22Rv1 (cell line): Measurements from ENCODE around the gene MAP7D2.

Experiments
- H3K27ac ChIP-seq: fragments of 450-650 bp; 2 replicates; pipeline ENCODE4 v1.5.1; 2017
- ZFX ChIP-seq: fragments of 450-650 bp; IDR thresholded peaks from 2 replicates; pipeline ENCODE4 v1.6.1; 2017; ENCODE audit warnings: antibody characterized with exemption, borderline replicate concordance
- TF ChIP-seq, protein P1 (sequence below): fragments of 450-650 bp; IDR thresholded peaks from 2 replicates; pipeline ENCODE4 v1.5.1; 2017; ENCODE audit warnings: mild to moderate bottlenecking

The MAP7D2 gene

DNA sequence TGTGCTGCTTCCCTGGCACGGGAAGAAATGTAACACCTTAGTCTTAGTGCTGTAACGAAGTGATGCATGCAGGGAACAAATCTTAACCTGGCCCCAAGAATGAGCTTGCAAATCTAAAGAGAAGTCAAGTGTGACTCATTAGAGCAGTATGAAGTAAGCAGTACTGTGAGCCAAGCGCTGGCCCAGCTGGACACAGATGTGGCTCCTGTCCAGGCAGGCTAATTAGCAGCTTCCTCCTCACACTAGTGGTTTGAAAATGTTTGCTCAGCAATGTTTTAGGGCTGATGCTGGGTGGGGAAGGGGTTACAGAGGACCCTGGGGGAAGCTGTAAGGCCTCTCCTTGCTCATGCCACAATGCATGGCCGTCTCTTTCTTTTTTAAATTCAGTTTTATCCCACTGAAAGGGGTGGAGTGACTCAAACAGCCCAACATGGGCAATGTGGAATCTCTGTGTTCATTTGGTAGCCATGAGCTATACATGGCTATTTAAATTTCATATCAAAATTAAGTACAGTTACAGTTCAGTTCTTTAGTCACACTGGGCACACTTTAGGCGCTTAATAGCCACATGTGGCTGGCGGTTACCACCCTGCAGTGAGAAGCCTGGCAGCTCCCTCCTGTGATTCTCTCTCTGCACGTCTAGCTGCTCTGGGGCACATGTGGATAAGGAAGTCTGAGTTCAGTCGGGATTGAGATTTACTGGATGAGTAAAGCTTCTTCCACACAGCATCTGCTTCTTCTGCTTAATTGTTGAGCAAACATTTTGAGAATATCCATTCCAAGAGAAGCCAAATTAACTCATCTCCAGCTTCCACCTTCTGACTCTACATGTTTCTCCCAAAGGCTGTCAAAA is 48.8 kb downstream of the MAP7D2 start:
- H3K27ac ChIP-seq = no peak overlapping the region

DNA sequence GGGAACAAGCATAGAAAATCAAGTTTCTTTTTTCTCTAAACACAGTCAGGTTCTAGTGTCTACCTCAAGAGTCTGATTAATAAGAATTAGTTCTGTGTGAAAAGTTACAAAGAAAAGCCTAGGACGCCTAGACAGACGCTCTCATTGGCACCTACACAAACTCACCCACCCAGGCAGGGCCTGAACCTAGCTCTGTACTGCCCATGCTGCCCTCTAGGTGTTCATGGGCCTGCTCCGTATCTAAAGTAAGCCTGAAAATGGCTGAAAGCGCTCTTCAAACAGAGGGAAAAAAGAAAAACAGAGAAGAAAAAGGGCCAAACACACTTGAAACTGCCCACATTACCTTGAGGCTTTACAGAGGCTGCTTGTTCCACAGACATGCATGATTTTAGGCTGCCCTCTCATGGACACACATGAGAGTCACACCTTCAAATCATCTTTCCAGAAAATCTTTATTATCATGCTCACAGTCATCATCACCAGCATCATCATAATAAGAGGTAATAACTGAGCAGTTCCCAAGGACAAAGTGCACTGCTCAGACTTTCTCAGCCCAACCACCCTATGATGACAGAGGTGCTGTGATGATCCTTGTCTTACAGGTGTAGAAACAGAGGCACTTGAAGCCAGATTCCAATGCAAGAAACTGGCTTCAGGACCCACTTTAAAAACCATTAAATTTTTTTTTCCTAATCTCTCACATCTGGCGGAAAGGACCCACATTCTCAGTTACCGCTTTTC is 49.6 kb downstream of the MAP7D2 start:
- TF ChIP-seq, protein P1, sequence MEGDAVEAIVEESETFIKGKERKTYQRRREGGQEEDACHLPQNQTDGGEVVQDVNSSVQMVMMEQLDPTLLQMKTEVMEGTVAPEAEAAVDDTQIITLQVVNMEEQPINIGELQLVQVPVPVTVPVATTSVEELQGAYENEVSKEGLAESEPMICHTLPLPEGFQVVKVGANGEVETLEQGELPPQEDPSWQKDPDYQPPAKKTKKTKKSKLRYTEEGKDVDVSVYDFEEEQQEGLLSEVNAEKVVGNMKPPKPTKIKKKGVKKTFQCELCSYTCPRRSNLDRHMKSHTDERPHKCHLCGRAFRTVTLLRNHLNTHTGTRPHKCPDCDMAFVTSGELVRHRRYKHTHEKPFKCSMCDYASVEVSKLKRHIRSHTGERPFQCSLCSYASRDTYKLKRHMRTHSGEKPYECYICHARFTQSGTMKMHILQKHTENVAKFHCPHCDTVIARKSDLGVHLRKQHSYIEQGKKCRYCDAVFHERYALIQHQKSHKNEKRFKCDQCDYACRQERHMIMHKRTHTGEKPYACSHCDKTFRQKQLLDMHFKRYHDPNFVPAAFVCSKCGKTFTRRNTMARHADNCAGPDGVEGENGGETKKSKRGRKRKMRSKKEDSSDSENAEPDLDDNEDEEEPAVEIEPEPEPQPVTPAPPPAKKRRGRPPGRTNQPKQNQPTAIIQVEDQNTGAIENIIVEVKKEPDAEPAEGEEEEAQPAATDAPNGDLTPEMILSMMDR = peak; percentile 59
- no peak for TF ChIP-seq ZFX
- no peak overlapping the region for H3K27ac ChIP-seq

More for the DNA sequence above, 48.8 kb downstream of the MAP7D2 start:
- TF ChIP-seq, protein P1 = no peak
- no peak for TF ChIP-seq ZFX

DNA sequence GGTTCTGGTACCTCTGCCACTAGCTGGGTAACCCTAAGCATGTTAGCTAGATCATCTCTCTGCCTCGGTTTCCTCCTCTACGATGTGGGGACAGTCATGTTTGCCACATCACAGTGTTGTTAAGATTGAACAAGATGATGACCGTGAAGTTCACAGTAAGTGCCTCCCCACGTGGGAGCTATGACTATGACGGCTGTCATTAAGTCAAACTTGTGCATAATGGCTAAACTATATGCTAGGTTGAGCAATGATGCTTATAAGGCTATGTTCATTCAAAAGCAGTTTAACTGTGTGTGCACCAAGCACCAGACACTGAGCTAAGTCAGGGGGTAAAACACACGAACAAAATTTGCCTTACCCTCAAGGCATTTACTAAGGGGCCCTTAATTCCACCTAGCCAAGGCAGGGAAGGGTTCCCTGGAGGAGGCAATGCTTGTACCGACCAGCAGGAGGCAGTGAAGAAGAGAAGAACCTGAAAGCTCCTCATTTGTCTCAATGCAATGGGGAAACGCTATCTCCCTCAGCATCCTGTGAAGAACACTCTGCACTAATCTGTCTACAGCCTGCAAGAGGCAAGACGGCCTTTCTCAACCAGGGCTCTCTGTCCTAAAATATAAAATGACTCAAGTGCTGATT is 52.9 kb downstream of the MAP7D2 start:
- no peak for TF ChIP-seq ZFX
- TF ChIP-seq, protein P1 = peak; percentile 26
- H3K27ac ChIP-seq = no peak overlapping the region

DNA sequence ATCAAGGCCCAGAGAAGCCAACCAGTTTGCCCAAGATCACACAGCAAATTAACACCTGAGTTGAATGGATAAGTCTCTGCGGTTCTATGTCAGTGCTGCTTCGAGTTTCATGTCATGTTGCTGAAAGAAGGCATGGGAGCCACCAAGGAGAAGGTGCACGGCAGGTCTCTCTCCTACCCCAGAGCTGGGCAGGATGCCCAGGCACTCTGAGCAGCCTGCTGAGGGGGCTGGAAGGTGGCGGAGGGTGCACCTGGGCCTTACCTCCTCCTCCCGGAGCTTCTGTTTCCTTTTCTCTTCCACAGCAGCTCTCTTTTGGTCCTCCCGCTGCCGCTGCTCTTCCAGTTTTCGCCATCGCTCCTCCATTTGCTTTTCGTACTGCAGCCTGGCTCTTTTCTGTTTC is 53.6 kb downstream of the MAP7D2 start:
- no peak overlapping the region for H3K27ac ChIP-seq
- TF ChIP-seq, protein P1 = no peak

DNA sequence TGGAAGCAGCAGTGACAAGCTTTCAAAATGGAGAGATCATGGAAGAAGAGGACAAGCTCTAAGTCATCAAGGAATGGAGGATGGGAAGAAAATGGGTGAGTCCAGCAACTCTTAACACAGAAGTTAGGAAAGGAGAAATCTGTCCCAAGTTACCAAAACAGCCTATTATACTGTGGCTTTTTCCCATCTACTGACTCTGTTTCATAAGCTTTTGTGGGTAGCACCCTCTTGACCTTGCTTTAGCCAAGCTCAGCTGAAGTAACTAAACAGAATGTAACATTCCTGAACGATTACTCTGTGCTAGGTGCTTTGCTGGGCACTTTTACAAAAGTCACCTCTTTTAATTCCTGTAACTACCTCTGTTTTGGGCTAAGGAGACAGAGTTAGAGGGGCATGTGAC is 54.9 kb downstream of the MAP7D2 start:
- H3K27ac ChIP-seq = no peak overlapping the region
- TF ChIP-seq, protein P1 = no peak
- no peak for TF ChIP-seq ZFX

DNA sequence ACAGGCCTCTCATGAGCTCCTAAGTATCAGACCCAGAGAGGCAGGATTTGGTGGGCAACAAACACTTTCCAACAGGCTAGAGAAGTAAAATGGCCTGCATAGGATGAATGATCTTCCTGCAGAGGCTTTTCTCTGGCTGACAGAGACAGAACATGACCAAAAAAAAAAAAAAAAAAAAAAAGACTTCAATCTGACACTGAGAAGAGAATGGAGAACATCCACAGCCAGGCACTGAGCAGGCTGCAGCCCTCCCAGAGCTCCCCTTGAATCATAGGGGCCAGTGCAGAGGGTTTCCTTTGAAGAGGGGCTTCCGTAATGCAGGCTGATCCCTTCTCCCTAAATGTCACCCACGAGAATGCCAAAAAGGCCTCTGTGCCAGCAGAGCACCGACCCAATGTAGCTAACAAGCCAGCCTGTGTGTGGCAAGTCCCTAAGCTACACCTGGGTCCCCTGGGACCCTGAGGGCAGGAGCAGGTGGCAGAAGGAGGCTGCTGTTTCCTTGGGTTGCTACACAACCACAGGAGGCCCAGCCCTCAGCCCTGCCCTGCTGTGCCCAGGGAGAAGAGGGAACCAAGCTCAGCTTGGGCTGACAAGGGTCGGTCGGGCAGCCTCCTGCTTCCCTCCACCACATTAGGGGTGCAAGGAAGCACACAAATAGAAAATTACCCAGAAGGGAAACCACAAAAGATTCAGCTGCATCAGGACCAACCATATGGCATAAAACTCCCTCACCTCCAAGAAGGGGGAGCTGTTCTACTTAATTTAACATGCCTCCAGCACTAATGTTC is 55.6 kb downstream of the MAP7D2 start:
- no peak for TF ChIP-seq ZFX
- TF ChIP-seq, protein P1 = no peak
- H3K27ac ChIP-seq = no peak overlapping the region
